GM12873 (cell line): ENCODE results near the gene TMEM234.

Experiments
- CTCF ChIP-seq: IDR thresholded peaks from 2 replicates; pipeline ENCODE4 v1.5.1; 2012; ENCODE audit warnings: low read depth, mild to moderate bottlenecking, moderate library complexity, low read length, control low read depth; ENCODE audit not compliant: insufficient read depth; ENCODE audit errors: missing control alignments

TMEM234 gene

GRCh38 chr1:32178380-32179192, 43.6 kb downstream of the TMEM234 start:
- no peak for TF ChIP-seq CTCF

- no peak for TF ChIP-seq CTCF
Measured at GRCh38 chr1:32172621-32173245, 49.4 kb downstream of the TMEM234 start.

GRCh38 chr1:32170991-32171390, 51.2 kb downstream of the TMEM234 start:
- TF ChIP-seq CTCF: no peak
